DLD1 (cell line): ENCODE results near the gene SMAD6.

Source experiments
- in situ Hi-C: cut with HindIII; loops from 2 replicates; pipeline ENCODE4 v1.10.0; 2017; ENCODE audit warnings: low sequenced_read_pairs

SMAD6 gene

GRCh38 chr15:66738595-66738994 lies 36.6 kb downstream of the SMAD6 start:
- in situ Hi-C loops = no loop called here

- in situ Hi-C loops = no loop called here
Observed at GRCh38 chr15:66739287-66739686, 37.3 kb downstream of the SMAD6 start.

- in situ Hi-C loops = no loop called here
Observed at GRCh38 chr15:66740802-66741201, 38.8 kb downstream of the SMAD6 start.

- in situ Hi-C loops = no loop called here
Observed at GRCh38 chr15:66741646-66742045, 39.6 kb downstream of the SMAD6 start.

GRCh38 chr15:66742286-66742685 lies 40.2 kb downstream of the SMAD6 start:
- in situ Hi-C loops = no loop called here

DNA sequence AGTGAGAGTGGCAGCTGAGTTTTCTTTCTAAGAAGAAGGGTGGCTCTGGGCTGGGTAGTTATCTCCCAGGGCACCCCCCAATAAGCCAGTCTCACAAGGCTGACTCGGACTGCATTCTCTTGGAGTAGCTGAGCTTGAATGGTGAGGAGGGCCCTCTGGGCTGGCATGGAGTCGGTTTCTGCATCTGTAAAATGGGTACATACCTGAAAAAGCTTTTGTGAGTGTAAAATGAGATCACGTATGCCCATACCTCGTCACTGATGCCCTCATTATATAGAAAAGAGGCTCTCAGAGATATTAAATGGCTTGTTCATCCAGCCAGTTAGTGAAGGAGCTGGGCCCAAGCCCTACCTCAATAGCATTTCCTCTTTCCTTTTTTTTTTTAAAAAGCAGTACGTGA lies 41.2 kb downstream of the SMAD6 start:
- in situ Hi-C loops = no loop called here

DNA sequence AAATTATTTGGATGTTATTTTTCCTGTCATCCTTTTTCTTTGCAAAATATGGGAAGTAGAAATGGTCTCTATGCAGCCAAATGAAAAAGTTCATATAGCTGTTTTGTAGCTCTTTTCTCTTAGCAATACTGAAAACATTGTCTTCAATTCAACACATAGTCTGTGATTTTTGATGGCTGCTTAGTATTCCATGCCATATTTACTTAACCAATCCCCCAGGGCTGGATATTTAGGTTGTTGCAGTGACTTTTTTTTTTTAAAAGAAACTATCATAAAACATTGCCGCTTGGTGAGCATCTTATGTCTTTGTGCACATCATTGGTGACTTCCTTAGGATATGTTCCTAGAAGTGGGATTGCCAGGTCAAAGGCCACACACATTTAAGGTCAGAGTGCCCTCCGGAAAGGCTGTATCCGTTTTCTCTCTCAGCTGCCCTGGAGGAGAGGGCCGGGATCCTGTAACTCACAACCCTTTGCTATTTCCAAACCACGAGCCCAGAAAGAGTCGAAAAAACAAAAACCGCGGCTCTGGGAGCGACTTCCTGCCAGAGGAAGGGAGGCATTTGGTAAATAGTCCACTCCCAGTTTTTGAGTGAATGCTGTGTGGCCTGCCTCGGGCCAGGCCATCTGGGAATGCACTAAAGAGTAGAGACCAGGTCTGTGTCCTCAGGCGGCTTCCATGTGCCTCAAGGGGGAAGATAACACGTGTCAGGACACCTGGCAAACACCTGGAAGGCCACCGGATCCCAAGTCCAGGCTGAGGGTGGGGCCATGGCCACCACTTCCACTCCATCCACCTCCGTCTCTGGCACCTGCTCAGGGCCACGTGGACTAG lies 41.9 kb downstream of the SMAD6 start:
- in situ Hi-C loops = no loop called here

- in situ Hi-C loops = no loop called here
Observed at GRCh38 chr15:66744610-66745279, 42.7 kb downstream of the SMAD6 start.

GRCh38 chr15:66745530-66746230 lies 43.6 kb downstream of the SMAD6 start:
- in situ Hi-C loops = no loop called here

- in situ Hi-C loops = no loop called here
Observed at GRCh38 chr15:66746231-66746605, 44.2 kb downstream of the SMAD6 start.

- in situ Hi-C loops = no loop called here
Observed at GRCh38 chr15:66747223-66747622, 45.2 kb downstream of the SMAD6 start.

- in situ Hi-C loops = no loop called here
Observed at GRCh38 chr15:66747886-66748707, 46.1 kb downstream of the SMAD6 start.

DNA sequence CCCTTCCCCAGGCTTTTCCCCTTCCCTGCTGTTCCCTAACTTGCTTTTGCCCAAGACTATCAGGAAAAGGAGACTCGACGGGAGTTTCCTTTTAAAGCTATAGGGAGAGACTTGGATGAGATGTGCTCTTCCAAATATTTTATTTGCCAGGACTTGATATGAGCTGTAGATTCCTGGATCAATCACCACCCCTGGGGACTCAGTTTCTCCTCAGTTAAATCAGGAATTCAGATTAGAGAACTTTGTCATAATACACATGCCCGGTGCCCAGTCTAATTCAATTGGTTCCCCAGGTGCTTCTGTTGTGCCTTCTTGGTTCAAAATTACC lies 46.6 kb downstream of the SMAD6 start:
- in situ Hi-C loops = no loop called here

DNA sequence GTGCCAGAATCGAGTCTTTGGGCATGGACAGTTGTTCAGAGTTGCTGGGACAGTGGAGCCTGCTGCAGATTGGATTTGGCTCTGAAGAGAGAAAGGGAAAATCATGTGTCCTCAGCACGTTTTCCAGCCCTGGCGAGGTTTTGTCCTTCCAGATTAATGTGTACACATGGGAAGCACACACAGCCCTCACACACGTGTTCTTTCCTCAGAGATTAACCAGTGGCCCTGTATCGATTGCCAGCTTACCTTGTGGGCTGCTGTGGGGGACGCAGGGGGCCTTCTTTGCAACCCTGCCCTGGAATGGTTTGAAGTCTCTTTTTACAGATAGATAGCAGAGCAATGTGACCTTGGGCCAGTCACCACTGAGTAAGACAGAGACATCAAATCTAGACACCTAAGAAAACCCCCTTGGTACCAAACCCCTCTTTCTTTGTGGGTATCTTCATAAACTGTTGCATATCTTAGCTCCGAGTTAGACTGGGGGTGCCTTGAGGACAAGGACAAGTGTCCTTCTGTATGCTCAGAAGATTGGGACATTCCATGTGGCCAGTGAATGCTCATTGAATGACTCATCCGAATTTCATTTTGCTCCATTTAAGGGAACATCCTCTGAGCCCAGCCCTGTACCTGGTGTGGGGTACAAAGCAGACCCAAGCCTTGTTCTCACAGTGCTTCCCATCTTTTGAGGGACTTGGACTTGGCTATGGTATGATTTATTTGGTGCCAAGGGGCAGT lies 48.0 kb downstream of the SMAD6 start:
- in situ Hi-C loops = no loop called here

DNA sequence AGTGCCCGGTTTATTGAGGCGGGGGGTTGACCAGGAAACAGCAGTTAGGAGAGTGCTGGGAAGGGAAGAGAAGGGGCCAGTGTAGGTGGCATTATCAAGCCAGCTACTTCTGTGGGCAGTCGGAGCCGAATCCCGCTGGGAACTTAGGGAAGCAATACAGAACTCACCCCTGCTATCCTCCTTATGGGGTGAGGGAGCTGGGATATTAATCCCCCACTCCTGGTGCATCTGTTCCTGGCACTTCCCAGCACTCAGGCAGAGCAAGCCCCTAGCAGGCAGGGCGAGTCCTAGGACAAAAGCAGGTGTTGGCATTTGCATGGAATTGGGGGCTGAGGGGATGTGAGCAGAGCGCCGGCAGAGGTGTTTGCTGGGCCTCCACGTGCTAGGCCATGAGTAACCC lies 48.6 kb downstream of the SMAD6 start:
- in situ Hi-C loops = no loop called here

DNA sequence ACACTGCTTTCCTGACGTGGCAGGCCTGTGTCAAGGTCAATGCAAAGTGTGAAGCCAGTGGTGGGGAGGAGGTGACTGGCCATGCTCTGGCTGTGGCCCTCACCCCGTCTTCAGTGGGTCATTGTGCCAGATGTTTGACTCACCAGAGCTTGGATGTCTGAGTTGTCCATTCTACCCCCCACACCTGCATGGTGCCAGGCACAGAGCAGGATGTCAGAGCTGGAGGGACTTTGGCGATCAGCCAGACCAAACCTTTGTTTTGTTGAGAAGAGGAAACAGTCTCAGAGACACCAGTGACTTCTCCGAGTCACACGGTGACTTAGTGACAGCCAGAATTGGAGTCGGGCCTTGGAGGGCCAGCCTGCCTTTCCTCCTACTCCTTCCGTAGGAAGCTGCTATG lies 49.5 kb downstream of the SMAD6 start:
- in situ Hi-C loops = no loop called here

- in situ Hi-C loops = no loop called here
Observed at GRCh38 chr15:66752078-66752477, 50.0 kb downstream of the SMAD6 start.

- in situ Hi-C loops = no loop called here
Observed at GRCh38 chr15:66753687-66754377, 51.8 kb downstream of the SMAD6 start.

- in situ Hi-C loops = no loop called here
Observed at GRCh38 chr15:66754789-66755188, 52.8 kb downstream of the SMAD6 start.
